Testis (tissue), 3 donors: ENCODE measurements around the gene AOAH. TPM values are rescaled to one million over a fixed set of nuclear protein-coding genes. Genes with fewer than 3 reads are reported as not detected.
"Not testable (repeated sequence)": the region's sequence is repeated elsewhere in the genome, so short reads cannot be mapped to it uniquely, and the experiment has no call there.

Experiments
- DNase-seq: peaks from one replicate; pipeline ENCODE4 v3.0.0-alpha.2; 2019
- H3K27ac ChIP-seq, 2 donors: fragments of 200-600 bp; sonication (generic); one replicate each; pipeline ENCODE4 v1.5.1; 2019
- H3K27me3 ChIP-seq: fragments of 200-600 bp; sonication (generic); one replicate; pipeline ENCODE4 v1.5.1; 2019
- H3K36me3 ChIP-seq: fragments of 200-600 bp; sonication (generic); one replicate; pipeline ENCODE4 v1.5.1; 2017; ENCODE audit warnings: low read depth; ENCODE audit errors: missing control alignments
- H3K4me1 ChIP-seq: fragments of 200-600 bp; sonication (generic); one replicate; pipeline ENCODE4 v1.5.1; 2019
- H3K4me3 ChIP-seq, 2 donors: fragments of 200-600 bp; sonication (generic); one replicate each; pipeline ENCODE4 v1.5.1; 2017 to 2019
- H3K9me3 ChIP-seq: fragments of 200-600 bp; sonication (generic); one replicate; pipeline ENCODE4 v1.5.1; 2017
- POLR2A ChIP-seq: fragments of 450-650 bp; IDR thresholded peaks from one replicate; pipeline ENCODE4 v1.6.1; 2017; ENCODE audit warnings: antibody characterized with exemption, mild to moderate bottlenecking, moderate library complexity
- WGBS, 2 donors: methylation state at CpG; one replicate each; pipeline ENCODE4 v1.1.5; 2018; 5-methylcytosine and 5-hydroxymethylcytosine counted together
- intact Hi-C: fragments of 100-400 bp; cut with DNase I; formaldehyde crosslinking; loops from one replicate; pipeline ENCODE4 v1.15.1; 2023; ENCODE audit warnings: low total_unique reads
- polyA plus RNA-seq: library from polyadenylated mRNA; stranded (reverse); fragments of 350-450 nt; fragmentation: Illumina TruSeq; extraction: RNeasy Lipid Tissue Mini Kit (QIAGEN cat#74804); gene quantifications from one replicate; pipeline ENCODE4 v1.2.3, GENCODE V29; 2014; ENCODE audit warnings: low read depth, low replicate concordance; ENCODE audit not compliant: insufficient read depth
- total RNA-seq, 2 donors: library from RNA; depleted of rRNA; stranded (reverse); fragments of >200 nt; gene quantifications; one replicate each; pipeline ENCODE4 v1.2.3, GENCODE V29; 2016
- TF ChIP-seq, protein P1 (sequence below), 3 experiments: fragments of 450-650 bp in 2 of 3; fragments of 200-600 bp in 1 of 3; sonication (generic) in 1 of 3; IDR thresholded peaks; one replicate each; pipeline ENCODE4 v1.5.1; 2016 to 2019; ENCODE audit warnings: antibody characterized with exemption in 3 of 3, mild to moderate bottlenecking in 2 of 3, moderate library complexity in 1 of 3

The AOAH gene
- total and polyA plus RNA-seq, 3 donors from 2014 or later, result 1.7 to 4.6 (median 3.8) TPM

DNA sequence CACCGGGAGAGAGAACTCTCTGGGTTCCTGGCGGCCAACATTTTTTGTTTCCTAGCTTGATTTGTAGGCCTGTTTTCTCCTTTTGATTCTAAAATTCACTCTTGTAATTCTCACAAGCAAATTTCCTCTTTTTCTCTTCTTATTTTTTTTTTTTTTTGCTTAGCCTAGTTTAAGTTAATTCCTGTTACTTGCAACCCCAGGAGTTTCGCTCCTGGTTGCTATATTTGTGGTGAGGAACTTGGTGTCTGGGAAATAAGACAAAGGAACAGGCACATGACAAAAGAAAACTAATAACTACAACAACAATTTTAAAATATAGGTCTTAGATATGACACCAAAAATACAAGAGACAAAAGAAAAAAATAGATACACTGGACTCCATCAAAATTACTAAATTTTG lies 6.7 kb downstream of the AOAH start:
- H3K27me3 ChIP-seq, result no peaks in the 10 kb centered on the region
- TF ChIP-seq, protein P1, sequence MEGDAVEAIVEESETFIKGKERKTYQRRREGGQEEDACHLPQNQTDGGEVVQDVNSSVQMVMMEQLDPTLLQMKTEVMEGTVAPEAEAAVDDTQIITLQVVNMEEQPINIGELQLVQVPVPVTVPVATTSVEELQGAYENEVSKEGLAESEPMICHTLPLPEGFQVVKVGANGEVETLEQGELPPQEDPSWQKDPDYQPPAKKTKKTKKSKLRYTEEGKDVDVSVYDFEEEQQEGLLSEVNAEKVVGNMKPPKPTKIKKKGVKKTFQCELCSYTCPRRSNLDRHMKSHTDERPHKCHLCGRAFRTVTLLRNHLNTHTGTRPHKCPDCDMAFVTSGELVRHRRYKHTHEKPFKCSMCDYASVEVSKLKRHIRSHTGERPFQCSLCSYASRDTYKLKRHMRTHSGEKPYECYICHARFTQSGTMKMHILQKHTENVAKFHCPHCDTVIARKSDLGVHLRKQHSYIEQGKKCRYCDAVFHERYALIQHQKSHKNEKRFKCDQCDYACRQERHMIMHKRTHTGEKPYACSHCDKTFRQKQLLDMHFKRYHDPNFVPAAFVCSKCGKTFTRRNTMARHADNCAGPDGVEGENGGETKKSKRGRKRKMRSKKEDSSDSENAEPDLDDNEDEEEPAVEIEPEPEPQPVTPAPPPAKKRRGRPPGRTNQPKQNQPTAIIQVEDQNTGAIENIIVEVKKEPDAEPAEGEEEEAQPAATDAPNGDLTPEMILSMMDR (IDR thresholded peaks at IDR 0.05), result no peak
- TF ChIP-seq POLR2A, result no peak
- intact Hi-C loops, result no loop called here
- H3K4me3 ChIP-seq, result no peak overlapping the region
- WGBS, 2 donors, result 89 to 100% methylated on average over 3 of the region's 3 CpGs
- no peak overlapping the region for H3K27ac ChIP-seq
- H3K4me1 ChIP-seq, result no peaks in the 10 kb centered on the region
- no peaks in the 10 kb centered on the region for H3K9me3 ChIP-seq
- no peaks in the 10 kb centered on the region for H3K36me3 ChIP-seq
- DNase-seq, result no peak

DNA sequence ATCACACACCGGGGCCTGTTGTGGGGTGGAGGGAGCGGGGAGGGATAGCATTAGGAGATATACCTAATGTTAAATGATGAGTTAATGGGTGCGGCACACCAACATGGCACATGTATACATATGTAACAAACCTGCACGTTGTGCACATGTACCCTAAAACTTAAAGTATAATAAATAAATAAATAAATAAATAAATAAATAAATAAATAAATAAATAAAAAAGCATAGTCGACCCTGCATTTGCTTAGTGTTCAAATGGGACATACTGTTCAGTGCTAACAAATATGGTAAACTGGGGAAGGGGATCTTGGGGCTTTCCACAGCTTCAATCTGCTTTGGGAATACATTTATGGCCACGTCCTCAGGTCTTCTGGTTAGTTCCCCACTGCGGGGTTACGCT lies 7.5 kb downstream of the AOAH start:
- WGBS, 2 donors, result 80 to 83% methylated on average over 8 of the region's 8 CpGs
- H3K27ac ChIP-seq, H3K9me3 ChIP-seq, H3K27me3 ChIP-seq, H3K36me3 ChIP-seq, intact Hi-C loops, DNase-seq, H3K4me1 ChIP-seq, H3K4me3 ChIP-seq: not testable (repeated sequence)

DNA sequence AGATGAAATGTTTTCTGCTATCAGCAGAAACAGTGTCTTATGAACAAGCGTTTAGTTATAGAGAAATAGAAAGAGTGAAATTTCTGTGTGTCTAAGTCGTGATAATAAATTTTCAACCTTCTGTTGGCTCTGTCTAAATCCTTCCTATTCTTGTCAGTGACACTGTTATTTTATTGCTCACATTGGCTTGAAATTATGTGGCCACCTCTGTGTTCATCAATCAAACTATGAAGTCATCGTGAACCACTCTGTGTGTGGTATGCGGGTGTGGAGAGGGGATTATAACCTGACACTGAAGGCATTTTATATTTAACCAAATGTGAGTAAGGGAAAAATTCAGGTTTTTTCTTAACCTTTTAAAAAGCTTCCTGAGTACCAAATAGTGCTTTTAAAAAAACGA lies 12.3 kb downstream of the AOAH start:
- Histone ChIP-seq H3K4me1 (no peaks in the 10 kb centered on the region), H3K36me3 (no peaks in the 10 kb centered on the region), H3K27me3 (no peaks in the 10 kb centered on the region), H3K9me3 (no peaks in the 10 kb centered on the region), H3K27ac (no peak overlapping the region), H3K4me3 (no peak overlapping the region)
- intact Hi-C loops, result no loop called here
- WGBS, 2 donors, result 84 to 85% methylated on average over 5 of the region's 5 CpGs
- DNase-seq, result no peak
- no peak for TF ChIP-seq POLR2A
- TF ChIP-seq, protein P1 (IDR thresholded peaks at IDR 0.05), result no peak

DNA sequence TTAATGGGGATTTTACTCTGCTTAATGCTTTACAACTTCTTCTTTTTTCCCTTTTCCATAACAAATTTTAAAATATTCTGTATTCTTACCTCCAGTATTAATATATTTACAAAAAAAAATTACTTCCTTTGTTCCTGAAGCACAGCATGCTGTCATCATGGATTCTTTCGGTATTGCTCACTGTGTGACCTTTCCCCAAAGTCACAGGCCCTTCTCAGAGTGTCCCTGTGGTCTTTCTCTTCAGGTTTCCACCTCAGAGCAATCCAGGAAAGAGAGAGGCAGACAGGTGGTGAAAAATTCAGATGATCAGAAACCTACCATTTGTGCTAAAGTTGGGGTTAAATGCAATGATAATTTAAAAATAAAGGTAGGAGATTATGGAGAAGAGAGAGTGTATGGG lies 13.0 kb downstream of the AOAH start:
- WGBS, 2 donors, result 81 to 89% methylated on average over 1 of the region's 1 CpG
- H3K27ac ChIP-seq, result no peak overlapping the region
- H3K36me3 ChIP-seq, result no peaks in the 10 kb centered on the region
- H3K4me1 ChIP-seq, result no peaks in the 10 kb centered on the region
- TF ChIP-seq POLR2A, result no peak
- TF ChIP-seq, protein P1 (IDR thresholded peaks at IDR 0.05), result no peak
- DNase-seq, result no peak
- no peak overlapping the region for H3K4me3 ChIP-seq
- intact Hi-C loops, result no loop called here
- H3K9me3 ChIP-seq, result no peaks in the 10 kb centered on the region
- H3K27me3 ChIP-seq, result no peaks in the 10 kb centered on the region

DNA sequence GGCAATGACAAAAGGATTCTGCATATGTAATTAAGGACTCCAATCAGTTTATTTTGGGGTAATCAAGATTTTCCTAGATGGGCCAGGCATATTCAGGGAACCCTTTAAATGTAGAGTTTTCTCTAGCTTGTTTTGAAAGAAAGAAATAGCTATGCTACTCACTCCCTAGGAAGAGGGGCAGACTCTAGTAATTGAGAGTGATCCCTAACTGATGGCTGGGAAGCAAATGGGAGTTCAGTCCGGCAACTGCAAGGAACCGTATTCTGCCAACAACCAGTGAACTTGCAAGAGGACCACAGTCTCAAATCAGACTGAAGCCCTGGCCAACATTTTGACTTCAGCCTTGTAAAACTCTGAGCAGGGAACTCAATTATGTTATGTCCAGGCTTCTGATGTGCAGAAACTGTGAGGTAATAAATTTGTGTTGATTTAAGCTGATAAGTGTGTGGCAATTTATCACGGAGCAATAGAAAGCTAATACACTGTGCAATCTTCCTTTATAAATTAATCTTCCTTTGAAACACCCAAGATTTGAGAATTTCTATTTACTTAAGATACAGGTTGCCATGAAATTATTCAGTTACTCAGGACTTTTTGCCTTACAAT lies 14.0 kb downstream of the AOAH start:
- no peak for DNase-seq
- H3K4me1 ChIP-seq, result no peaks in the 10 kb centered on the region
- no peaks in the 10 kb centered on the region for H3K36me3 ChIP-seq
- no peaks in the 10 kb centered on the region for H3K9me3 ChIP-seq
- no peaks in the 10 kb centered on the region for H3K27me3 ChIP-seq
- intact Hi-C loops, result no loop called here
- 47 to 71% methylated on average over 3 of the region's 3 CpGs for WGBS, 2 donors
- H3K27ac ChIP-seq, result no peak overlapping the region
- no peak for TF ChIP-seq POLR2A
- TF ChIP-seq, protein P1 (IDR thresholded peaks at IDR 0.05), result no peak
- H3K4me3 ChIP-seq, result no peak overlapping the region
